Stomach (tissue), 4 donors: ENCODE data around the gene RARS2.

ENCODE experiments used
- EP300 ChIP-seq: sonication (generic); formaldehyde crosslinking; IDR thresholded peaks from one replicate; pipeline ENCODE4 v1.6.1; 2017; ENCODE audit warnings: antibody characterized with exemption
- POLR2AphosphoS5 ChIP-seq, 3 donors: sonication (generic); formaldehyde crosslinking; IDR thresholded peaks; one replicate each; pipeline ENCODE4 v1.6.1; 2016; ENCODE audit warnings: antibody characterized with exemption in 3 of 3
- TF ChIP-seq, protein P1 (sequence below), 7 experiments: fragments of 450-650 bp in 4 of 7; fragments of 200-600 bp in 3 of 7; sonication (generic) in 3 of 7; IDR thresholded peaks; one replicate each; pipeline ENCODE4 v1.5.1; 2016 to 2019; ENCODE audit warnings: antibody characterized with exemption in 7 of 7, control low read depth in 2 of 7, mild to moderate bottlenecking in 1 of 7

- TF ChIP-seq EP300 = no peak
- TF ChIP-seq, protein P1, sequence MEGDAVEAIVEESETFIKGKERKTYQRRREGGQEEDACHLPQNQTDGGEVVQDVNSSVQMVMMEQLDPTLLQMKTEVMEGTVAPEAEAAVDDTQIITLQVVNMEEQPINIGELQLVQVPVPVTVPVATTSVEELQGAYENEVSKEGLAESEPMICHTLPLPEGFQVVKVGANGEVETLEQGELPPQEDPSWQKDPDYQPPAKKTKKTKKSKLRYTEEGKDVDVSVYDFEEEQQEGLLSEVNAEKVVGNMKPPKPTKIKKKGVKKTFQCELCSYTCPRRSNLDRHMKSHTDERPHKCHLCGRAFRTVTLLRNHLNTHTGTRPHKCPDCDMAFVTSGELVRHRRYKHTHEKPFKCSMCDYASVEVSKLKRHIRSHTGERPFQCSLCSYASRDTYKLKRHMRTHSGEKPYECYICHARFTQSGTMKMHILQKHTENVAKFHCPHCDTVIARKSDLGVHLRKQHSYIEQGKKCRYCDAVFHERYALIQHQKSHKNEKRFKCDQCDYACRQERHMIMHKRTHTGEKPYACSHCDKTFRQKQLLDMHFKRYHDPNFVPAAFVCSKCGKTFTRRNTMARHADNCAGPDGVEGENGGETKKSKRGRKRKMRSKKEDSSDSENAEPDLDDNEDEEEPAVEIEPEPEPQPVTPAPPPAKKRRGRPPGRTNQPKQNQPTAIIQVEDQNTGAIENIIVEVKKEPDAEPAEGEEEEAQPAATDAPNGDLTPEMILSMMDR (IDR thresholded peaks at IDR 0.05) = no peak
- TF ChIP-seq POLR2AphosphoS5 (IDR thresholded peaks at IDR 0.05) = no peak
Measured at GRCh38 chr6:87618531-87618930, 28.7 kb upstream of the RARS2 start.
